Daoy (cell line): ENCODE data around the gene SEMA4A. TPM values are rescaled to one million over a fixed set of nuclear protein-coding genes. Genes with fewer than 3 reads are reported as not detected.
"Not testable (repeated sequence)": the region's sequence is repeated elsewhere in the genome, so short reads cannot be mapped to it uniquely, and the experiment has no call there.

Experiments
- DNase-seq: peaks from one replicate; pipeline ENCODE4 v3.0.0-alpha.2; 2015; ENCODE audit warnings: low read depth
- total RNA-seq: library from RNA; depleted of rRNA; stranded (reverse); fragments of >200 nt; shearing (Covaris generic); gene quantifications from 2 replicates; pipeline ENCODE4 v1.2.3, GENCODE V29; 2014

The SEMA4A gene
- total RNA-seq, 1 experiment from 2014 or later, result 0.29 TPM

GRCh38 chr1:156157506-156157905 lies 4.1 kb downstream of the SEMA4A start:
- DNase-seq, result no peak

GRCh38 chr1:156157966-156158365 lies 4.6 kb downstream of the SEMA4A start:
- no peak for DNase-seq

DNA sequence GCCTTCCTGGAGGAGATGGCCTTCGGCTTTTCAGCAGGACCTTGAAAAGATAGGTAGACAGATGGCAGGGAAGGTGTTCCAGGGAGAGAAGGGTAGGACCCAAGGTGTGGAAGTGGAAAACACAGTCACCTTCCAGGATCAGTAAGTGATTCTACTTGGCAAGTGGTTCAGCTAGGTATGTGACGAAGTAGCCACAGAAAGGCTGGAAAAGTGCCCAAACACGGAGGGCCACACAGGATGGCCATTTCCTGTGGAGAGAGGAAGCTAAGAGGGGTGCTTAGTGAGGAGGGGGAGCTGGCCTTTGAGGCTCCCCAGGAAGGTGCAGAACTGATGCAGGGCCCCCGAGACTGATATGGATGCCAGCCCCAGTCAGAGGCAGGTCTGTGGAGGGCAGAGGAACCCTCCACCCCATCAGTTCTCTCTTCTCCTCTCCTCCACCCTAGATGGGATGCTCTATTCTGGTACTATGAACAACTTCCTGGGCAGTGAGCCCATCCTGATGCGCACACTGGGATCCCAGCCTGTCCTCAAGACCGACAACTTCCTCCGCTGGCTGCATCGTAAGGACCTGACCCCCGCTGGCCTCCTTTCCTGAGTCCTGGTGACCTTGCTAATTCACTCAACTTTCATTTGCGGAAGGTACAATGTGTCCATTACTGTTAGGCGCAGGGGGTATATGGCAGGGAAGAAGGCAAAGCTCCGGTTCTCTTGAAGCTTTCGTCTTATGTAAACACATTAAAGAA lies 6.8 kb downstream of the SEMA4A start:
- DNase-seq, result no peak

GRCh38 chr1:156160743-156161171 lies 7.4 kb downstream of the SEMA4A start:
- DNase-seq, result peak; percentile 82

DNA sequence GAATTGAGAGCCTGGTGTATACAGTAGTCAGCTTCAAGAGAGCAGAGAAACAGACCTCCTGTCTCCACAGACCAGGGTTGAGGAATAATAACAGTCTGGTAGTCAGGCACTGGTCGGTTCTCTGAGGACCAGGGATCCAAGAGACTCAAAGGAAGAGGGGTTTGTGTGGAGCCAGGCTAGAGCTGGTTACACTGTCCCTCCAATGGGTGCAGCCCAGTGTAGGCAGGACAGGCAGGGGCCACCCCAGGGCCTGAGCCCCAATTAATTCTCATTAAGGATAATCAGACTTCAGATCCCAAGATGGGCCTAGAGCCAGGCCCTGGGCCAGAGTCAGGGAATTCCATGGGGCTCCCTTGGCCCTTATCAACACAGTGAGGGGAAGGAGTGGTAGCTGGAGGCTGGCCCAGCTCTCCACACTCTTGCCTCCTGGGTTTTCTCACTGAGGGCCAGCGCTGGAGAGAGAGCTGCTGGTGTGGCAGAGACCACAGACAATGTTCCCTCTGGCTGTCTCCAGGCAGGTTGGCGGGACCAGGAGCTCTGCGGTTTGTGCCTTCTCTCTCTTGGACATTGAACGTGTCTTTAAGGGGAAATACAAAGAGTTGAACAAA lies 9.1 kb downstream of the SEMA4A start:
- DNase-seq, result no peak

DNA sequence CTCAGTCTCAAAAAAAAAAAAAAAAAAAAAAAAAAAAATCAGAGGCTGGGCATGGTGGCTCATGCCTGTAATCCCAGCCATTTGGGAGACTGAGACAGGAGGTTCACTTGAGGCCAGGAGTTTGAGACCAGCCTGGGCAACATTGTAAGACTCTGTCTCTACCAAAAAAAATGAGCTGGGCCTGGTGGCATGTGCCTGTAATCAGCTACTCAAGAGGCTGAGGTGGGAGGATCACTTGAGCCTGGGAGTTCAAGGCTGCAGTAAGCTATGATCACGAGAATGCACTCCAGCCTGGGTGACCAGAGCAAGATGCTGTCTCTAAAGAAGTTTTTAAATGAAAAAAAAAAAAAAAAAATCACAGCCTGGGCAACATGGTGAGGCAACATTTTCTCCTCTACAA lies 10.3 kb downstream of the SEMA4A start:
- no peak for DNase-seq

- DNase-seq, result no peak
Measured at GRCh38 chr1:156164125-156164831, 10.9 kb downstream of the SEMA4A start.

GRCh38 chr1:156165083-156165482 lies 11.7 kb downstream of the SEMA4A start:
- peak; percentile 50 for DNase-seq

GRCh38 chr1:156167536-156167935 lies 14.2 kb downstream of the SEMA4A start:
- no peak for DNase-seq

DNA sequence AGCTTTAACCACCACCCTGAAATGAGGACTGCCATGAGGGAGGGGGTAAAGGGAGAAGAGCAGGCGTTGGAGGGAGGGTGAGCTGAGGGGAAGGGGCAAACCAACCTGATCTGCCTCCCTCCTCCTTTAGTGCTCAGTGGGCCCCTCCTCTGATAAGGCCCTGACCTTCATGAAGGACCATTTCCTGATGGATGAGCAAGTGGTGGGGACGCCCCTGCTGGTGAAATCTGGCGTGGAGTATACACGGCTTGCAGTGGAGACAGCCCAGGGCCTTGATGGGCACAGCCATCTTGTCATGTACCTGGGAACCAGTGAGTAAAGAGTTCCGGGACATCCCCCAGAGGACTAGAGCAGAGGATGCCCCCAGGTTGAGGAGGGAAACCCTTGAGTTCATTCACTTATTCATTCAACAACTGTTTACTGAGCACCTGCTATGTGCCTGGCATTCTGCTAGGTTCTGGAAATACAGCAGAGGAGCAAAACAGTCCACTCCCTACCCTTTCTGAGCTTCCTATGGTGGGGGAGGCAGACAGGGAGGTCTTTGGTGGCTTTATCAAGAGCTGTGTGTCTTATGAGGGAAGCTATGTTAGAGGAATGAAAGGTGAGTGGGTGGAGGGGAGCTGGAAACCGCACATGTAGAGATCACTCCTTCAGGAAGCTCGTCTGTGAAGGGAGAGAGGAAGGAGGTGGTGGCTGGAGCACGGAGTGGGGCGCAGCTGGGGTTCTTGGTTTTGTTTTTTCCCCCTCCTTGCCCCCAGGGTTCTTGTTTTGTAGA lies 19.5 kb downstream of the SEMA4A start:
- DNase-seq, result no peak

- DNase-seq, result no peak
Measured at GRCh38 chr1:156176610-156177210, 23.3 kb downstream of the SEMA4A start.

DNA sequence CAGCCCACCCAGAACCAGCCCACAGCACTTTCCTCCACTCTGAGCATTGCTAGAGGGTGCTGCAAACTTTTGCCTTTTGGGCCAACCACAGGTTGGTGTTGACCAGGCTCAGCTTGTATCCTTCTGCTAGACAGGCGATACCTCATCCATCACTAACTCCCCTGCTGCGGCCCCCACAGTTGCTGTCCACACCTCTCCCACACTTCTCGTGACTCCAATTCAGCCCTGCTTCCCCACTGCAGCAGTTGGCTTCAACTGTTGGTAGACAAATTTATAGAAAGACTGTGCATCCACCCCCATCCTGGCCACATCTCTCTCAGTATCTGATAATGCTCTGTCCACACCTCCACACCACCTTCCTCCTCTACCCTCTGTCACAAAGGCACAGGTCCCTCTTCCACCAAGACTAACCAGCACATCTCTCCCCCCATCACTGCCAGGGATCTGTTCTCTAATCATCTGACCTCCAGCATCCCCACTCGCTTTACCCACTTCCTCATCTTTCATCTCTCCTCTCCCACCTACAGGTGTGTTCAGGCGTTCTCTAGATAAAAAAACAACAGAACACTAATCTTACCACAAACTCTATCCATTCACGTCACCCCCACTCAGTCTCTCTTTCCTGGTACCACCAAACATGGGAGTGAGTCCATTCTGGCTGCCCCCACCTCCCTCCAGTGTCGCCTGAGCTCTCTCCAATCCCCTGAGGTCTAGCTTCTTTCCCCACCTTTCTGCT lies 24.7 kb downstream of the SEMA4A start:
- DNase-seq, result no peak

GRCh38 chr1:156180471-156180870 lies 27.1 kb downstream of the SEMA4A start:
- DNase-seq, result no peak

GRCh38 chr1:156181391-156181924 lies 28.1 kb downstream of the SEMA4A start:
- DNase-seq, result not testable (repeated sequence)

GRCh38 chr1:156182010-156182779 lies 28.8 kb downstream of the SEMA4A start:
- DNase-seq, result not testable (repeated sequence)

DNA sequence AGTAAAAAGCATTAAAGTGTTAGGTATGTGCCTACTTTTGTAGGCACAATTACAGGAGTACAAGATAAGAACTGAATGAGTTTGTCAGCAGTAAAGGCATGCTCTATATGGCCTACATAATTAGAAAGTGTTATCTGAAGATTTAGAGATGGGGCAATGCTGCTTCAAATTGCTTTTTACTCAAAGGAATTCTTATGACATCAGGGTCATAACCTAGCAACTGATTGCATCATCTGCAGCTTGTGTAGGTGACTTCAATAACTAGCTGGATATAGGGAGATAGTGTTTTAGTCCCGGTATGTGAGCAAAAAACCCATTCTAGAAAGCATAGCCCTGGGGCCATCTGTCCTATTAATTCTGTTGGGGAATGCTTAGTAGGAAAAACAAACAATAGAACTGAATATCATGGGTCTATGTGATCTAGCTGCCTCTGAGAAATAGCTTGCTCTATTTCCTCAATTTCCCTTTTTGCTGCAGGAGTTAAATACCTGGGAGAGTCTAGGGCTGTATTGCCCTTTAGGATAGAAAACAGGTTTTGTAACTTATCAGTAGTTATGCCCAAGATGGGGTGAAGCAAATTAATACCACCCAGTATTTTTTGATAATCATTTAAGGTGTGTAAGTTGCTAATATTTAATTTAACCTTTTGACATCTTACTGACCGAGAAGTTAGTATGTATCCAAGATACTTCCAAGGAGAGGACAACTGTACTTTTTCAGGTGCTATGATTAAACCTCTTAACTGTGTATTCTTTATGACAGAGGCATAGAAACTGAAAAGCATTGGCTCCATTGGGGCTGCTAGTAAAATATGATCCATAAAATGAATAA lies 33.2 kb downstream of the SEMA4A start:
- DNase-seq, result not testable (repeated sequence)

DNA sequence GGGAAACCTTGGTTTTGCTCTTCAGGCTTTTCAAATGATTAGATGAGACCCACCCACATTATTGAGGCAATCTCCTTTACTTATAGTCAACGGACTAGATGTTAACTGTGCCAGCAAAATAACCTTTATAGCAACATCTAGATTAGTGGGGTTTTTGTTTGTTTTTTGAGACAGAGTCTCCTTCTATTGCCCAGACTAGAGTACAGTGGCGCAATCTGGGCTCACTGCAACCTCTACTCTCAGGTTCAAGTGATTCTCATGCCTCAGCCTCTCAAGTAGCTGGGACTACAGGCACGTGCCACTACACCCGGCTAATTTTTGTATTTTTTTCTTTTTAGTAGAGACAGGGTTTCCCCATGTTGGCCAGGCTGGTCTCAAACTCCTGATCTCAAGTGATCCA lies 36.9 kb downstream of the SEMA4A start:
- not testable (repeated sequence) for DNase-seq

DNA sequence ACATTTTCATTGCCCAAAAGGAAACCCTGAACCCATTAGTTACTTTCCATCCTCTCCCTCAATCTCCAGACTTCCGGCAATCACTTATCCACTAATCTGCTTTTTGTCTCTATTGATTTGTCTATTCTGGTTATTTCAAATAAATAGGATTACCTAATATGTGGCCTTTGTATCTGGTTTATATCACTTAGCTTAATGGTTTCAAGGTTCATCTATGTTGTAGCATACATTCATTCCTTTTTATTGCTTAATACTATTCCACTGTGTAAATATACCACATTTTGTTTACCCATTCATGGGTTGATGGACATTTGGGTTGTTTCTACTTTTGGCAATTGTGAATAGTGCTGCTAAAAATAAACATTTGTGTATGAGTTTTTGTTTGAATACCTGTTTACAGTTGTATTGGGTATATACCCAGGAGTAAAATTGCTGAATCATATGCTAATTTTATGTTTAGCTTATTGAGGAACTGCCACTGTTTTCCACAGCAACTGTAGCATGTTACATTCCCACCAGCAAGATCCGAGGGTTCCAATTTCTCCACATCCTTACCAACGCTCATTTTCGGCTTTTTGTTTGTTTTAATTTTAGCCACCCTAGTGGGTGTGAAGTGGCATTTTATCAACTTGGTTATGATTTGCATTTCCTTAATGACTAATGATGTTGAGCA lies 38.0 kb downstream of the SEMA4A start:
- no peak for DNase-seq

- DNase-seq, result no peak
Measured at GRCh38 chr1:156193208-156193487, 39.8 kb downstream of the SEMA4A start.
